ENCODE data around the gene IMP4.
A peak's percentile ranks its signal among the peaks of the same experiment; 100 is the strongest.

The IMP4 gene

DNA sequence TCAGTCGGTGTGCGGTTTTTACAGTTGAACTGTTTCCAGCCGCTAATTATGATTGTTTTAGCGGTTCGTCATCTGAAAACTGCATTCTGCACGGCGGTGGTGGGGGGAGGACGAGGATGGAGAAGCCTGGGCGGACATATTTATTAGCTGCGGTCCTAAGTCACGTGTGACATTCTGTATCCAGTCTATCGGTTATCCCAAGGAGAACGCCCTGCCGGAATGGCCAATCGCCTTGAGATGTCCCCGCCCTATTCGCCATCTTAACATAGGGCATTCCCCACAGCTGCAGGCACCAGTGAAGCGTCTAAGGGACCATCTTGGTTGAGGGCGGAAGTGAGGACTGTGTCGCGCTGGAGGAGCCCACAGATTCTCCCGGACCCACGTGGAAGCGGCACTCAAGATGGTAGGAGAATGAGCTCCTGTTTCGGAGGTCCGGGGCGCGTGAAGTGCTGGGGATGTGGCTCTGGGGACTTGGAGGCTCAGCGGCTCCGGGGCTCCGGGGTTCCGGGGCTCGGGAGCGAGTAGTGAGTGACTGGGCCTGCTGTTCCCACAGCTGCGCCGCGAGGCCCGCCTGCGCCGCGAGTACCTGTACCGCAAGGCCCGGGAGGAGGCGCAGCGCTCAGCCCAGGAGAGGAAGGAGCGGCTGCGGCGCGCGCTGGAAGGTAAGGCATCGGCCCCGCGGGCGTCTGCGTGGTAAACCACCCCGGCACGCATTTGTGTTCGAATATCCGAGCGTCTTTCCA is at the start of gene IMP4 (continued):
- TF ChIP-seq ZBTB17 (tag by site-specific recombination; IDR thresholded peaks at IDR 0.05), result peak; percentile 97
- TF ChIP-seq, protein P1, sequence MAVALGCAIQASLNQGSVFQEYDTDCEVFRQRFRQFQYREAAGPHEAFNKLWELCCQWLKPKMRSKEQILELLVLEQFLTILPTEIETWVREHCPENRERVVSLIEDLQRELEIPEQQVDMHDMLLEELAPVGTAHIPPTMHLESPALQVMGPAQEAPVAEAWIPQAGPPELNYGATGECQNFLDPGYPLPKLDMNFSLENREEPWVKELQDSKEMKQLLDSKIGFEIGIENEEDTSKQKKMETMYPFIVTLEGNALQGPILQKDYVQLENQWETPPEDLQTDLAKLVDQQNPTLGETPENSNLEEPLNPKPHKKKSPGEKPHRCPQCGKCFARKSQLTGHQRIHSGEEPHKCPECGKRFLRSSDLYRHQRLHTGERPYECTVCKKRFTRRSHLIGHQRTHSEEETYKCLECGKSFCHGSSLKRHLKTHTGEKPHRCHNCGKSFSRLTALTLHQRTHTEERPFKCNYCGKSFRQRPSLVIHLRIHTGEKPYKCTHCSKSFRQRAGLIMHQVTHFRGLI (tag by site-specific recombination; IDR thresholded peaks at IDR 0.05), result 0 out of 2 replicates have a peak, but pooled peaks have one; percentile 40
- TF ChIP-seq ZNF558 (tag by site-specific recombination; IDR thresholded peaks at IDR 0.05), result no peak
- peak; percentile 14; the same call in 1 of the 2 replicates for TF ChIP-seq ZNF561 (tag by site-specific recombination; IDR thresholded peaks at IDR 0.05; ENCODE audit: borderline replicate concordance)
- peak; percentile 92 for TF ChIP-seq IKZF3 (tag by site-specific recombination; IDR thresholded peaks at IDR 0.05)
- no peak for TF ChIP-seq ZNF146 (tag by site-specific recombination; IDR thresholded peaks at IDR 0.05)
- no peak for TF ChIP-seq ZNF174 (tag by site-specific recombination; IDR thresholded peaks at IDR 0.05)
- no peak for TF ChIP-seq PRDM1 (tag by site-specific recombination; IDR thresholded peaks at IDR 0.05)
- peak; percentile 63 for TF ChIP-seq SP2 (tag by site-specific recombination; IDR thresholded peaks at IDR 0.05)
- TF ChIP-seq, protein P2, sequence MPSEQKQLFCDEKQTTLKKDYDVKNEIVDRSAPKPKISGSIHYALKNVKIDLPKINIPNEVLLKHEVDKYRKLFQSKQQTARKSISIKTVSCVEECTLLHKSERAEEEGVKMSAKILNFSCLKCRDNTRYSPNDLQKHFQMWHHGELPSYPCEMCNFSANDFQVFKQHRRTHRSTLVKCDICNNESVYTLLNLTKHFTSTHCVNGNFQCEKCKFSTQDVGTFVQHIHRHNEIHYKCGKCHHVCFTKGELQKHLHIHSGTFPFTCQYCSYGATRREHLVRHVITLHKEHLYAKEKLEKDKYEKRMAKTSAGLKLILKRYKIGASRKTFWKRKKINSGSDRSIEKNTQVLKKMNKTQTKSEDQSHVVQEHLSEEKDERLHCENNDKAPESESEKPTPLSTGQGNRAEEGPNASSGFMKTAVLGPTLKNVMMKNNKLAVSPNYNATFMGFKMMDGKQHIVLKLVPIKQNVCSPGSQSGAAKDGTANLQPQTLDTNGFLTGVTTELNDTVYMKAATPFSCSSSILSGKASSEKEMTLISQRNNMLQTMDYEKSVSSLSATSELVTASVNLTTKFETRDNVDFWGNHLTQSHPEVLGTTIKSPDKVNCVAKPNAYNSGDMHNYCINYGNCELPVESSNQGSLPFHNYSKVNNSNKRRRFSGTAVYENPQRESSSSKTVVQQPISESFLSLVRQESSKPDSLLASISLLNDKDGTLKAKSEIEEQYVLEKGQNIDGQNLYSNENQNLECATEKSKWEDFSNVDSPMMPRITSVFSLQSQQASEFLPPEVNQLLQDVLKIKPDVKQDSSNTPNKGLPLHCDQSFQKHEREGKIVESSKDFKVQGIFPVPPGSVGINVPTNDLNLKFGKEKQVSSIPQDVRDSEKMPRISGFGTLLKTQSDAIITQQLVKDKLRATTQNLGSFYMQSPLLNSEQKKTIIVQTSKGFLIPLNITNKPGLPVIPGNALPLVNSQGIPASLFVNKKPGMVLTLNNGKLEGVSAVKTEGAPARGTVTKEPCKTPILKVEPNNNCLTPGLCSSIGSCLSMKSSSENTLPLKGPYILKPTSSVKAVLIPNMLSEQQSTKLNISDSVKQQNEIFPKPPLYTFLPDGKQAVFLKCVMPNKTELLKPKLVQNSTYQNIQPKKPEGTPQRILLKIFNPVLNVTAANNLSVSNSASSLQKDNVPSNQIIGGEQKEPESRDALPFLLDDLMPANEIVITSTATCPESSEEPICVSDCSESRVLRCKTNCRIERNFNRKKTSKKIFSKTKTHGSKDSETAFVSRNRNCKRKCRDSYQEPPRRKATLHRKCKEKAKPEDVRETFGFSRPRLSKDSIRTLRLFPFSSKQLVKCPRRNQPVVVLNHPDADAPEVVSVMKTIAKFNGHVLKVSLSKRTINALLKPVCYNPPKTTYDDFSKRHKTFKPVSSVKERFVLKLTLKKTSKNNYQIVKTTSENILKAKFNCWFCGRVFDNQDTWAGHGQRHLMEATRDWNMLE (tag by site-specific recombination; conservative IDR thresholded peaks at IDR 0.05; ENCODE audit: low read depth), result no peak; the same call in 1 of the 2 replicates
- TF ChIP-seq, protein P3, sequence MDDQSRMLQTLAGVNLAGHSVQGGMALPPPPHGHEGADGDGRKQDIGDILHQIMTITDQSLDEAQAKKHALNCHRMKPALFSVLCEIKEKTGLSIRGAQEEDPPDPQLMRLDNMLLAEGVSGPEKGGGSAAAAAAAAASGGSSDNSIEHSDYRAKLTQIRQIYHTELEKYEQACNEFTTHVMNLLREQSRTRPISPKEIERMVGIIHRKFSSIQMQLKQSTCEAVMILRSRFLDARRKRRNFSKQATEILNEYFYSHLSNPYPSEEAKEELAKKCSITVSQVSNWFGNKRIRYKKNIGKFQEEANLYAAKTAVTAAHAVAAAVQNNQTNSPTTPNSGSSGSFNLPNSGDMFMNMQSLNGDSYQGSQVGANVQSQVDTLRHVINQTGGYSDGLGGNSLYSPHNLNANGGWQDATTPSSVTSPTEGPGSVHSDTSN (CRISPR knock-in tag; IDR thresholded peaks at IDR 0.05), result no peak
- peak; percentile 77; the same call in 1 of the 2 replicates for TF ChIP-seq ZNF76 (tag by site-specific recombination; IDR thresholded peaks at IDR 0.05; ENCODE audit: borderline replicate concordance, low read depth)
- TF ChIP-seq ZNF19 (tag by site-specific recombination; IDR thresholded peaks at IDR 0.05; ENCODE audit: low read depth), result no peak
- TF ChIP-seq, protein P4, sequence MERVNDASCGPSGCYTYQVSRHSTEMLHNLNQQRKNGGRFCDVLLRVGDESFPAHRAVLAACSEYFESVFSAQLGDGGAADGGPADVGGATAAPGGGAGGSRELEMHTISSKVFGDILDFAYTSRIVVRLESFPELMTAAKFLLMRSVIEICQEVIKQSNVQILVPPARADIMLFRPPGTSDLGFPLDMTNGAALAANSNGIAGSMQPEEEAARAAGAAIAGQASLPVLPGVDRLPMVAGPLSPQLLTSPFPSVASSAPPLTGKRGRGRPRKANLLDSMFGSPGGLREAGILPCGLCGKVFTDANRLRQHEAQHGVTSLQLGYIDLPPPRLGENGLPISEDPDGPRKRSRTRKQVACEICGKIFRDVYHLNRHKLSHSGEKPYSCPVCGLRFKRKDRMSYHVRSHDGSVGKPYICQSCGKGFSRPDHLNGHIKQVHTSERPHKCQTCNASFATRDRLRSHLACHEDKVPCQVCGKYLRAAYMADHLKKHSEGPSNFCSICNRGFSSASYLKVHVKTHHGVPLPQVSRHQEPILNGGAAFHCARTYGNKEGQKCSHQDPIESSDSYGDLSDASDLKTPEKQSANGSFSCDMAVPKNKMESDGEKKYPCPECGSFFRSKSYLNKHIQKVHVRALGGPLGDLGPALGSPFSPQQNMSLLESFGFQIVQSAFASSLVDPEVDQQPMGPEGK (tag by site-specific recombination; IDR thresholded peaks at IDR 0.05), result no peak
- peak; percentile 99 for TF ChIP-seq ZBTB20 (tag by site-specific recombination; IDR thresholded peaks at IDR 0.05)
- TF ChIP-seq ZNF629 (tag by site-specific recombination; IDR thresholded peaks at IDR 0.05), result 0 out of 2 replicates have a peak, but pooled peaks have one; percentile 14
- no peak; the same call in none of the 2 replicates for TF ChIP-seq SP7 (tag by site-specific recombination; IDR thresholded peaks at IDR 0.05)
- TF ChIP-seq, protein P5, sequence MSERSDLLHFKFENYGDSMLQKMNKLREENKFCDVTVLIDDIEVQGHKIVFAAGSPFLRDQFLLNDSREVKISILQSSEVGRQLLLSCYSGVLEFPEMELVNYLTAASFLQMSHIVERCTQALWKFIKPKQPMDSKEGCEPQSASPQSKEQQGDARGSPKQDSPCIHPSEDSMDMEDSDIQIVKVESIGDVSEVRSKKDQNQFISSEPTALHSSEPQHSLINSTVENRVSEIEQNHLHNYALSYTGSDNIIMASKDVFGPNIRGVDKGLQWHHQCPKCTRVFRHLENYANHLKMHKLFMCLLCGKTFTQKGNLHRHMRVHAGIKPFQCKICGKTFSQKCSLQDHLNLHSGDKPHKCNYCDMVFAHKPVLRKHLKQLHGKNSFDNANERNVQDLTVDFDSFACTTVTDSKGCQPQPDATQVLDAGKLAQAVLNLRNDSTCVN (tag by site-specific recombination; optimal IDR thresholded peaks at IDR 0.05), result peak; percentile 85
- TF ChIP-seq ZNF169 (tag by site-specific recombination; IDR thresholded peaks at IDR 0.05), result no peak
- peak; percentile 46 for TF ChIP-seq ZNF660 (tag by site-specific recombination; IDR thresholded peaks at IDR 0.05)
- peak; percentile 11; the same call in 1 of the 2 replicates for TF ChIP-seq SCRT2 (tag by site-specific recombination; IDR thresholded peaks at IDR 0.05)
- TF ChIP-seq, protein P6, sequence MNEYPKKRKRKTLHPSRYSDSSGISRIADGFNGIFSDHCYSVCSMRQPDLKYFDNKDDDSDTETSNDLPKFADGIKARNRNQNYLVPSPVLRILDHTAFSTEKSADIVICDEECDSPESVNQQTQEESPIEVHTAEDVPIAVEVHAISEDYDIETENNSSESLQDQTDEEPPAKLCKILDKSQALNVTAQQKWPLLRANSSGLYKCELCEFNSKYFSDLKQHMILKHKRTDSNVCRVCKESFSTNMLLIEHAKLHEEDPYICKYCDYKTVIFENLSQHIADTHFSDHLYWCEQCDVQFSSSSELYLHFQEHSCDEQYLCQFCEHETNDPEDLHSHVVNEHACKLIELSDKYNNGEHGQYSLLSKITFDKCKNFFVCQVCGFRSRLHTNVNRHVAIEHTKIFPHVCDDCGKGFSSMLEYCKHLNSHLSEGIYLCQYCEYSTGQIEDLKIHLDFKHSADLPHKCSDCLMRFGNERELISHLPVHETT (tag by site-specific recombination; IDR thresholded peaks at IDR 0.05), result no peak
- TF ChIP-seq ZNF239 (tag by site-specific recombination; IDR thresholded peaks at IDR 0.05), result no peak
- TF ChIP-seq ZNF621 (tag by site-specific recombination; IDR thresholded peaks at IDR 0.05), result no peak
- no peak for TF ChIP-seq ZNF292 (tag by site-specific recombination; IDR thresholded peaks at IDR 0.05; ENCODE audit: borderline replicate concordance, low read depth)
- TF ChIP-seq BCL11A (tag by site-specific recombination; IDR thresholded peaks at IDR 0.05; ENCODE audit: low read depth), result no peak
